T-helper 22 cell (primary cell): ENCODE data around the gene DRC7.
"Not testable (repeated sequence)": the region's sequence is repeated elsewhere in the genome, so short reads cannot be mapped to it uniquely, and the experiment has no call there.

ENCODE experiments used
- DNase-seq: peaks from one replicate; pipeline ENCODE4 v3.0.0-alpha.2; 2020; ENCODE audit warnings: low read depth

The DRC7 gene

DNA sequence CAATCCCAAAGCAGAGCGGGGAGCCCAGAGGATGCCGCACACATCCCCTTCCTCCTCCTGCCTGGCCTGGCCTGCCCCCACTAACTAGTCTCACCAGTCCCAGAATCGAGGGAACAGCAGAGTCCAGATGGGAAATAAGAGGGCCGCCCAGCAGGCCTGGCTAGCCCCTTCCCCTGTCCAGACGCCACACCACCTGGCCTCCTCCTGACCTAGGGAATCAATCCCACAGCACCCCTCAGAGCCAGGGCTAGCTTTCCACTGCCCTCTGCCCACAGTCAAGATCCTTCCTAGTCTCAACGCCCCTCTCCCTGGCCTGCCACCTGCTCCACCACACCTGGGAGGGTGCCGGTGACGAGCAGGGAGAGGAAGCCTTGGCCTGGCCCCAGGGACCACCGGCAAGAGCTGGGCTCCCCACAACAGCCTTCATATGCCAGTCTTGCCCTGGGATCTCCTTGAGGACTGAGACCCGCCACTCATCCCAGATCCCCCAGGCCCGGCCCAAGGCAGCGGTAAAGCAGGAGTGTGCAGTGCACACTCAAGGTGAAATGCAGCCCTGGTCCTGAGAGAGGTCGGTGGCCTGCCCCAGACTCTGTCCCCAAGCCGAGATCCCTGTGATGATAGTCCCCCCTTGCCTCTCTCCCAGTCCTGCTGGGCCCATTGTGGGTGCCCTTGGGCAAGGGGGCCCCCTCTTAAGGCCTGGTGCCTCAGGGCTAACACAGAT is 68.8 kb downstream of the DRC7 start:
- no peak for DNase-seq

- DNase-seq = no peak
Measured at GRCh38 chr16:57764006-57764340, 69.4 kb downstream of the DRC7 start.

- DNase-seq = no peak
Measured at GRCh38 chr16:57764341-57765159, 69.9 kb downstream of the DRC7 start.

DNA sequence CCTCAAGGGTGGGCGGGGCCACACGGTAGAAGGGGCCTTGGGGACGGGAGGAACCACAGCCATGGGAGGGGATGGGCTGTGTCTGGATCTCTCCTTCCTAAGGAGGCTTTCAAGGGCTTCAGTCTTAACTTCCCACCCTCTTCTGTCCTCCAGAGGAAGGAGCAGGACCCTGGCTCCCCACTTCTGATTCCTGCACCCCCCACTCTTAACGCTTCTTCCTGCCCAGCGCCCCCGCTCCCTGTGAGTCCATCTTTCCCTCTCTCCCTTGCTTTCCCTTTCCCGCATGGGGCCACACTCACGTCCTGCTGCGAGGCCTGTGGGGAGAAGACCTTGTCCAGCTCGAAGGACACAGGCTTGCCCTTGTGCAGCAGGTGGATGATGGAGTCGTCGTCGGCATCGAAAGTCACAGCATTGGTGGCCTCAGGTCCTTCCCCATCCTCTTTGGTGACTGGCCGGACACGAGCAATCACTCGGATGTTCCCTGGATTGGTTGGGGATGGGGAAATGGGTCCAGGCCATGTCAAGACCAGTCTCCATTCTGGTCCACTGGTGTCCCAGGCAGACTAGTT is 70.6 kb downstream of the DRC7 start:
- DNase-seq = no peak

GRCh38 chr16:57766714-57767348 is 72.2 kb downstream of the DRC7 start:
- DNase-seq = no peak

GRCh38 chr16:57769541-57770145 is 75.0 kb downstream of the DRC7 start:
- DNase-seq = no peak

- no peak for DNase-seq
Measured at GRCh38 chr16:57770361-57770760, 75.8 kb downstream of the DRC7 start.

DNA sequence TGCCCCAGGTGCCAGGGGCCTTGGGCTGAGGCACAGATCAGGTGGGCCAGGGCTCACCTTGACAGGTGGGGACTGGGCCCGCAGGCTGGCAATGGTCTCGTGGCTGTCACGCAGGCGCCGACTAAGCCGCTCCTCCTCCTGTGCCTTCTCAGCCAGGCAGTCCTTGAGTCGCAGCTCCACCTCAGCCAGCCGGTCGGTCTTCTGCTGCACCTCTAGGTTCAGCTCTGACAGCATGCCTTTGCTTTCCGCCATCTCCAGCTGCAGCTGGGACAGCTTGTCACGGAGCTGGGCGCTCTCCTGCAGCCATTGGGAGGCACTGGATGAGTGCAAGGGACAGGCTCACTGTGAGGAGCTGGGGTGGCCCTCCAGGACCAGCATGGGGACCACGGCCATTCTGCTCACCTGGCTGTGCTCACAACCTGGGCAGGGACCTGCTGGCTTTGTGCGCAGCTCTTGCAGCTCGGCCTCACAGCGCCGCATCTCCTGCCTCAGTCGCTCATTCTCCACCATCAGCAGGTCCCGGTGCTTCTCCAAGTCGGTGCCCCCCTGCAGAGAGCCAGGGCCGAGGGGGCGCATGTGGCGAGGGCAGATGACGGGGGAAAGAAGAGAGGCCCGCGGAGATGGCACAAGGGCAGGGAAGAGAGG is 76.7 kb downstream of the DRC7 start:
- DNase-seq = no peak

DNA sequence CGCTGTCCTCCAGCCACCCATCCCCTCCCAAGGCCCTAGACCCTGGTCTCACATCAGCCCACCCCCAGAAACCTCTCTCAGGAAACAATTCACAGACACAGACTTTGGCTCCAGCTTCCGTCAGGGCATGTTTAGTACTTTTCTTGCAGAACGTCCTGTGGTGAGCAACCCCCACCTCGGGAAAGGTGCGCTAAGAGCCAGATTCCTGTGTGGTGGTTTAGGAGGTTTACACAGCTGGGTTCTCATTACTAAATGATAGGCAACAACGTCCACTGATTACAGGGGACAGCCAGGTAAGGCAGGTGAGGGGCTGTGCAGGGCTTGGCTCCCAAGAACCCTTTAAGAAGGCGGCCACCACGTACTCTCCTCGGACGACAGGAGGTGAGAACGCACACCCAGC is 78.4 kb downstream of the DRC7 start:
- no peak for DNase-seq

GRCh38 chr16:57773655-57774295 is 79.2 kb downstream of the DRC7 start:
- DNase-seq = no peak

DNA sequence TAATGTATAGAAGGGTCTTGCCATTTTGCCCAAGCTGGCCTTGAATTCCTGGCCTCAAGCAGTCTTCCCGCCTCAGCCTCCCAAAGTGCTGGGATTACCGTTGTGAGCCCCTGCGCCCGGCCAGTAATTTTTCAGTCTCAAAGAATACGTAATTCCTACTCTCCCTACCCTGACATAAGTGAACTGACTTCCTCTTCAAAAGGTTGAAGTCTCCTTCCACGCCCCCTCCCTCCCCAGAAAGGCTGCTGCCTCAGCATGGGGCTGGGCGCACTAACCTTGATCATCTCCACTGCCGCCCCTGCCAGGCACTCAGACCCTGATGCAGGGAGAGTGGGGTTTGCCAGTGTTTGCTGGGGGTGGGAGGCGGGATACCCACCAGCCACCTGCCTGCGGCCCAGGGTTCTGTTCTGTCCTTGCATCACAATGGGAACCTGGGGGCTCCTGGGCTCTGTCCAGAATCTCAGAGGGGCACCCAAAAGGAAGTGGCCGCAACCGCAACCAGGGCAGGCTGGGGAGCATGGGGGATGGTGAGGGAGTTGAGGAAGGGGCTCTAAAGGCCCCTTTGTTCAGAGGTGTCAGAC is 80.2 kb downstream of the DRC7 start:
- no peak for DNase-seq

GRCh38 chr16:57775661-57776469 is 81.3 kb downstream of the DRC7 start:
- DNase-seq = no peak

GRCh38 chr16:57778658-57779057 is 84.1 kb downstream of the DRC7 start:
- DNase-seq = no peak

DNA sequence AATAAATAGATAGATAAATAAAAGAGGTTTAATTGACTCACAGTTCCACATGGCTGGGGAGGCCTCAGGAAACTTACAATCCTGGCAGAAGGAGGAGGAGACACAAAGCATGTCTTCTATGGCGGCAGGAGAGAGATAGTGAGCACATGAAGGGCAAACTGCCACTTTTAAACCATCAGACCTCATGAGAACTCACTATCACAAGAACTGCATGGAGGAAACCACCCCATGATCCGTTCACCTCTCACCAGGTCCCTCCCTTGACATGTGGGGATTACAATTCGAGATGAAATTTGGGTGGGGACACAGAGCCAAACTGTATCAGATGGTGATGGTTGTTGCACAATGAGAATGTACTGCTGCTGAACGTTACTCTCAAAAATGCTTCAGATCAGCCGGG is 85.2 kb downstream of the DRC7 start:
- not testable (repeated sequence) for DNase-seq

GRCh38 chr16:57781349-57781740 is 86.7 kb downstream of the DRC7 start:
- no peak for DNase-seq
